Measurements from ENCODE around the gene CHTF18. TPM values are rescaled to one million over a fixed set of nuclear protein-coding genes. Genes with fewer than 3 reads are reported as not detected.

The CHTF18 gene
- total and polyA plus RNA-seq, 10 of the 15 experiments (the other 5 are each of a cell fraction or from before 2014, with no cell fraction given), result 1.6 to 87.8 (median 19.4) TPM

- no peak for TF ChIP-seq NR2C1 (IDR thresholded peaks at IDR 0.05)
- TF ChIP-seq ZNF207 (IDR thresholded peaks at IDR 0.05; ENCODE audit: borderline replicate concordance), result no peak
- no peak for TF ChIP-seq SRF (IDR thresholded peaks at IDR 0.05; ENCODE audit: low read depth in 2 of 2, low read length in 2 of 2)
- no peak for TF ChIP-seq BMI1 (IDR thresholded peaks at IDR 0.05; ENCODE audit: borderline replicate concordance)
- TF ChIP-seq MEF2B (IDR thresholded peaks at IDR 0.05; ENCODE audit: partially characterized antibody, poor library complexity, severe bottlenecking), result no peak
Observed at GRCh38 chr16:768428-768827, 20.0 kb upstream of the CHTF18 start (continued).

GRCh38 chr16:769184-769784 lies 19.1 kb upstream of the CHTF18 start:
- ChIA-PET SMC1A (ENCODE audit: uncharacterized antibody, unreplicated experiment) (no interaction called here), CTCF (no interaction called here), POLR2A (no interaction called here), RAD21 (ENCODE audit: unreplicated experiment) (no interaction called here)
- no peak overlapping the region for H3K4me3 ChIP-seq
- H3K9ac ChIP-seq (ENCODE audit: control insufficient read depth, insufficient read depth, low read length), result no peak overlapping the region
- ATAC-seq (no peak), DNase-seq (ENCODE audit: low read depth, low spot score) (no peak), FAIRE-seq (no peak)
- no peak overlapping the region for H3K4me2 ChIP-seq (ENCODE audit: control insufficient read depth, insufficient read depth)
- no peaks in the 10 kb centered on the region for H3K4me1 ChIP-seq (ENCODE audit: control insufficient read depth, insufficient read depth, low read length)
- no peaks in the 10 kb centered on the region for H4K20me1 ChIP-seq (ENCODE audit: control insufficient read depth, insufficient read depth)
- no peaks in the 10 kb centered on the region for H3K79me2 ChIP-seq (ENCODE audit: control insufficient read depth, insufficient read depth, low read length)
- no peaks in the 10 kb centered on the region for H3K9me3 ChIP-seq (replicated peaks; ENCODE audit: control insufficient read depth, insufficient read depth, low read length)
- H2AFZ ChIP-seq (ENCODE audit: control insufficient read depth, low read depth, low read length), result no peak overlapping the region
- TF ChIP-seq GATAD2B (conservative IDR thresholded peaks at IDR 0.05; ENCODE audit: low read depth), result no peak
- TF ChIP-seq ZNF592 (IDR thresholded peaks at IDR 0.05), result no peak
- no peak for TF ChIP-seq BHLHE40 (IDR thresholded peaks at IDR 0.05; ENCODE audit: borderline replicate concordance in 1 of 2, low read depth in 2 of 2, low read length in 1 of 2)
- intact Hi-C loops (cut with micrococcal nuclease; ENCODE audit: unreplicated experiment), result no loop called here
- WGBS (ENCODE audit: insufficient coverage, insufficient replicate concordance, low lambda C conversion rate, missing lambda C conversion rate), result 19% methylated on average over 12 of the region's 20 CpGs
- in situ Hi-C loops (cut with MboI), result no loop called here
- no peaks in the 10 kb centered on the region for H3K27me3 ChIP-seq (replicated peaks in 1 of 2; ENCODE audit: control insufficient read depth in 2 of 2, insufficient read depth in 2 of 2, low read length in 1 of 2)
- H3K36me3 ChIP-seq (ENCODE audit: control insufficient read depth in 2 of 2, insufficient read depth in 2 of 2, low read length in 1 of 2), result no peaks in the 10 kb centered on the region
- no peak overlapping the region for H3K27ac ChIP-seq (ENCODE audit: control insufficient read depth, insufficient read depth)
- BruUV-seq (replicated peaks), result no TSS peak

Measured in GM12878 (cell line).